ENCODE results near the gene SLAIN2.
"Not testable (repeated sequence)": the region's sequence is repeated elsewhere in the genome, so short reads cannot be mapped to it uniquely, and the experiment has no call there.

The SLAIN2 gene

GRCh38 chr4:48370260-48371134 lies 29.2 kb downstream of the SLAIN2 start:
- peak; percentile 4 for DNase-seq

- no peak for DNase-seq
Measured at GRCh38 chr4:48372272-48372671, 30.9 kb downstream of the SLAIN2 start.

GRCh38 chr4:48375651-48376304 lies 34.4 kb downstream of the SLAIN2 start:
- DNase-seq: no peak

GRCh38 chr4:48379587-48380180 lies 38.4 kb downstream of the SLAIN2 start:
- no peak for DNase-seq

- no peak for DNase-seq
Measured at GRCh38 chr4:48380583-48381167, 39.3 kb downstream of the SLAIN2 start.

DNA sequence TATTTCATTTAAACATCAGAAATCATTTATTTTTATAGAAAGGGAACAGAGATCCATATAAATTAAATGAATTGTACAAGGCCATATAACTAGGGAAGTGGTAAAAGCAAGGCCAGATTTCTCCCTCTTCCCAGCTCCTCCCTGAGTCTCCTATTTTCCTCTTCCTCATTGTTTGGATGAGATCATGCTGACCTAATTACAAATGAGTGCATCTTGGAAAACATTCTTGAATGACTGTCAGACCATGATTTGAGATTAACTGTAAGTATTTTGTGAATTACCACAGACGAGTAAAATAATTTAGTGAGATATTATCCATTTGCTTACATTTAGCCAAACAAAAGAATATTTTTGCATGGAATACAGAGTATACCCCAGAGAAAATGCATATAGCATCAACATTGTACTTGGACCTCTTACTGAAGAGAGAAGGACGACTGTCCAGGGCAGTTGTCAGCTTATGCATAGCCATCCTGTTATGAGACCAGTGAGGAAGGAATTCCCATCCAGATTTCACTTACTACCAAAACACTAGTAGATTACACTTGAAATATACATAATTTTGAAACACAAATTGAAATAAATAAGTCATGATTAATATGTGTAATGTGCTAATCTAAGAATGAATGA lies 47.3 kb downstream of the SLAIN2 start:
- no peak for DNase-seq

GRCh38 chr4:48396043-48396442 lies 54.7 kb downstream of the SLAIN2 start:
- no peak for DNase-seq

DNA sequence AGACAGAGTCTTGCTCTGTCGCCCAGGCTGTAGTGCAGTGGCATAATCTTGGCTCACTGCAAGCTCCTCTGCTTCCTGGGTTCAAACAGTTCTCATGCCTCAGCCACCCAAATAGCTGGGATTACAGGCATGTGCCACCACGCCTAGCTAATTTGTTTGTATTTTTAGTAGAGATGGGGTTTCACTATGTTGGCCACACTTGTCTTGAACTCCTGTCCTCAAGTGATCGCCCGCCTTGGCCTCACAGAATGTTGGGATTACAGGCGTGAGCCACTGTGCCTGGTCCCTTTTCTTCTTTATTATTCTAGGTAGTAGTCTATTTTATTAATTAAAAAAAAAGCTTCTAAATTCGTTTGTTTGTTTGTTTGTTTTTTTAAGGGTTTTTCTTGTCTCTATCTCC lies 59.1 kb downstream of the SLAIN2 start:
- no peak for DNase-seq

DNA sequence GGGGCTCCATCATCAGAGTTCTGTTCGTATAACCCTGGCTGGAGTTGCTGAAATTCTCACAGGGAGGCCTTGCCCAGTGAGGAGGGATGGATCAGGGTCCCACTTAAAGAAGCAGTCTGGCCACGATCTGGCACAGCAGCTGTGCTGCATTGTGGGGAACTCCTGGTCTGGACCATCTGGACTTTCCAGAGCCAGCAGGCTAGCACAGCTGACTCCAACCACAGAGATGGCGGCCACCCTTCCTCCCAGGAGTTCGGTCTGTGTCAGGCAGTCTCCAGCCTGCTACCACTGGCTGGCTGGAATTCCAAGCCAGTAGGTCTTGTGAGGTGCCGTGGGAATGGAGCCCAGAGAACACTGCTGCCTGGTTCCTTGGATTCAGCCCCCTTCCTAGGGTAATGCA lies 62.0 kb downstream of the SLAIN2 start:
- DNase-seq: no peak

- no peak for DNase-seq
Measured at GRCh38 chr4:48403779-48404178, 62.5 kb downstream of the SLAIN2 start.

DNA sequence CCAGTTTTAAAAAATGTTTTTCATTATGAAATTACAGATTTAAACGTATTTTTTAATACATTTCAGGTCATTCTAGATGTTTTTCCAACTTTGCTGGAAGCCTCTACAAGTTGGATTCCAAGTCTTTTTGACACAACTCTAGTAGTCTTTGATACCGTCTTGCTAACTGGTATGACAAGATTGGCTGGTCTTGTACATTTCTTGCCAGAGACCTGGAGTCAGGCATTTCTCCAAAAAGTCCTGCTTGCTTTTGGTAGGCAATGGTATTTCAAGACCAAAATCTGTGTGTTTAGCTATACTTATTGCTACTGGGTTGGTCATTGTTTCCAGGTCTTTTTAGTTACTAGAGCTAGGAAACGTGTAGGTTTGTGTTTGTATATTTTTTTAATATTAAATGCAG lies 64.6 kb downstream of the SLAIN2 start:
- DNase-seq: no peak

GRCh38 chr4:48409203-48409602 lies 67.9 kb downstream of the SLAIN2 start:
- no peak for DNase-seq

- DNase-seq: no peak
Measured at GRCh38 chr4:48410812-48411211, 69.5 kb downstream of the SLAIN2 start.

- DNase-seq: no peak
Measured at GRCh38 chr4:48420144-48420543, 78.8 kb downstream of the SLAIN2 start.

GRCh38 chr4:48421101-48421500 lies 79.8 kb downstream of the SLAIN2 start:
- no peak for DNase-seq

DNA sequence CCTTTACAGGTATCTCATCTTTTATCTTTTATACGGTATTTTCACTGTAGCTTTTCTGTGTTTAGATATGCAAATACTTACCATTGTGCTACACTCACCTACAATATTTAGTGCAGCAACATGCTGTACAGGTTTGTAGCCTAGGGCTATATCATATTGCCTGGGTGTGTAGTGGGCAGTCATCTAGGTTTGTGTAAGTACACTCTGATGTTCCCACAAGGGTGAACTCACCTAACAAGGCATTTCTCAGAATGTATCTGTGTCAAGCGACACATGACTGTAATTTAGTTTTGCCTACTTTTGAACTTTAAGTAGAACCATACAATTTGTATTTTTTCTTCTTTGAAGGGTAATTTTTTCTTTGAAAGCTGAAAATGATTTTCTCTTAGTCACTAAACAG lies 87.6 kb downstream of the SLAIN2 start:
- DNase-seq: no peak

- no peak for DNase-seq
Measured at GRCh38 chr4:48429709-48430474, 88.6 kb downstream of the SLAIN2 start.

DNA sequence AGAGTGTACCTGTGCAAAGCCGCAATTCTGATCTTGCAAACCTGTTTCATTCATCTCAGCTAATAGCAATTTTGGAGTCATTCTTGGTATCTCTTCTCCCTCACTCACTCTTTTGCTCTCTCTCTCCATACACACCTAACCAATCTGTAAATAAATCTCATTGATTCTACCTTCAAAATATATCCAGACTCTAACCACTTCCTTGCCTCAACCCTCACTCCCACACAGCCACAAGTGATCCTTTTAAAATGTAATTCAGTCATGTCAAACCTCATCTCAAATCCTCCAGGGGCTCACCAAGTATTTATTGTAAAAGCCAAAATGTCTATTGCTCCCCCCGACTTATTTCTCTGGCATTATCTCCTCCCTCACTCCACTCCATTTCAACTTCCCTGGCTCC lies 90.1 kb downstream of the SLAIN2 start:
- DNase-seq: no peak

GRCh38 chr4:48432017-48432416 lies 90.7 kb downstream of the SLAIN2 start:
- DNase-seq: no peak

GRCh38 chr4:48436318-48436717 lies 95.0 kb downstream of the SLAIN2 start:
- DNase-seq: no peak

DNA sequence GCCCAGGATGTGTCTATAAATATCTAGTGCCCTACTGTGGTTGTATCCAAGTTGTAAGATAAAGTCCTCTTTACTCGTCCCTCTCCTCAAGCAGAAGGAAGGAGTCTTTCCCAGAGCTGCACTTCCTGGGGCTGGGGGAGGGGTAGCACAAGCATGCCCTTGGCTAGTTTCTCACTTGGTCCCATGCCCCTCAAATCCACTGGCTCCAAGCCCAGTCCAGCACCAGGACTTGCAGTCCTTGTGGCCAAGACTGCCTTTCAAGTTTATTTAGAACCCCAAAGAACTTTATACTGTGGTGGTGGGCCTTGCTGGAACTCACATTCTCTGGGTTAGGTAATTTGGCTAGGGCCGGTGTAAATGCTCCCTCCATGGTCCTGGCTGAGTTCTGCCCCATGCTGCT lies 98.7 kb downstream of the SLAIN2 start:
- no peak for DNase-seq

- DNase-seq: not testable (repeated sequence)
Measured at GRCh38 chr4:48440914-48441313, 99.6 kb downstream of the SLAIN2 start.
